Liver (tissue), 9 donors: ENCODE data around the gene DNAJB4. TPM values are rescaled to one million over a fixed set of nuclear protein-coding genes. Genes with fewer than 3 reads are reported as not detected.

Experiments
- DNase-seq: peaks from one replicate; pipeline ENCODE4 v3.0.0-alpha.2; 2017; ENCODE audit warnings: low spot score
- H3K27ac ChIP-seq, 2 donors: one replicate each; pipeline ENCODE4 v1.7.0; 2013; ENCODE audit warnings: inconsistent platforms in 2 of 2, low read length in 2 of 2, control low read depth in 1 of 2, low read depth in 1 of 2, mild to moderate bottlenecking in 1 of 2
- H3K27me3 ChIP-seq, 4 donors: one replicate each; pipeline versions ENCODE4 v1.6.1 to v1.7.0; 2013; ENCODE audit warnings: low read length in 3 of 4, inconsistent platforms in 1 of 4, mild to moderate bottlenecking in 1 of 4, moderate library complexity in 1 of 4; ENCODE audit not compliant: control insufficient read depth in 4 of 4, insufficient read depth in 4 of 4
- H3K36me3 ChIP-seq, 4 donors: one replicate each; pipeline versions ENCODE4 v1.6.1 to v1.7.0; 2013; ENCODE audit warnings: low read length in 3 of 4, mild to moderate bottlenecking in 3 of 4, low read depth in 1 of 4, moderate library complexity in 1 of 4; ENCODE audit not compliant: control insufficient read depth in 4 of 4, insufficient read depth in 3 of 4
- H3K4me1 ChIP-seq, 4 donors: one replicate each; pipeline versions ENCODE4 v1.6.1 to v1.7.0; 2013; ENCODE audit warnings: low read length in 3 of 4, mild to moderate bottlenecking in 3 of 4, moderate library complexity in 1 of 4; ENCODE audit not compliant: control insufficient read depth in 4 of 4, insufficient read depth in 4 of 4
- H3K4me3 ChIP-seq, 3 donors: one replicate each; pipeline versions ENCODE4 v1.6.1 to v1.7.0; 2013; ENCODE audit warnings: low read length in 3 of 3, control low read depth in 1 of 3, low read depth in 1 of 3, mild to moderate bottlenecking in 1 of 3
- H3K9ac ChIP-seq, 2 donors: one replicate each; pipeline ENCODE4 v1.7.0; 2013; ENCODE audit warnings: low read length in 2 of 2, mild to moderate bottlenecking in 2 of 2, moderate library complexity in 2 of 2, control low read depth in 1 of 2, low read depth in 1 of 2
- H3K9me3 ChIP-seq, 4 donors: one replicate each; pipeline versions ENCODE4 v1.6.1 to v1.7.0; 2013; ENCODE audit warnings: low read length in 3 of 4; ENCODE audit not compliant: control insufficient read depth in 4 of 4
- CTCF ChIP-seq: fragments of 150-350 bp; IDR thresholded peaks from 2 replicates; pipeline ENCODE4 v1.5.1; 2017; ENCODE audit warnings: improper control_type of control experiment, low read depth, low read length; ENCODE audit not compliant: missing input control
- EGR1 ChIP-seq, 2 donors: IDR thresholded peaks; 2 replicates each; pipeline ENCODE4 v1.6.1; 2016 to 2018; ENCODE audit warnings: antibody characterized with exemption in 2 of 2, low read depth in 2 of 2
- FOXA2 ChIP-seq: IDR thresholded peaks from 2 replicates; pipeline ENCODE4 v1.6.1; 2016; ENCODE audit warnings: antibody characterized with exemption
- GABPA ChIP-seq, 2 donors: IDR thresholded peaks in 1 of 2; conservative IDR thresholded peaks in 1 of 2; 2 replicates each; pipeline ENCODE4 v1.6.1; 2016; ENCODE audit warnings: antibody characterized with exemption in 2 of 2, mild to moderate bottlenecking in 1 of 2, moderate library complexity in 1 of 2
- HNF4A ChIP-seq, 2 donors: conservative IDR thresholded peaks; 2 replicates each; pipeline ENCODE4 v1.6.1; 2016; ENCODE audit warnings: antibody characterized with exemption in 2 of 2, mild to moderate bottlenecking in 2 of 2
- HNF4G ChIP-seq: IDR thresholded peaks from 2 replicates; pipeline ENCODE4 v1.6.1; 2016; ENCODE audit warnings: antibody characterized with exemption
- JUND ChIP-seq, 2 donors: IDR thresholded peaks; 2 replicates each; pipeline ENCODE4 v1.6.1; 2016; ENCODE audit warnings: antibody characterized with exemption in 2 of 2
- MAX ChIP-seq: IDR thresholded peaks from 2 replicates; pipeline ENCODE4 v1.6.1; 2016; ENCODE audit warnings: antibody characterized with exemption
- NR2F2 ChIP-seq: IDR thresholded peaks from 2 replicates; pipeline ENCODE4 v1.6.1; 2016; ENCODE audit warnings: antibody characterized with exemption
- RAD21 ChIP-seq, 2 donors: IDR thresholded peaks; 2 replicates each; pipeline ENCODE4 v1.6.1; 2016; ENCODE audit warnings: antibody characterized with exemption in 2 of 2, mild to moderate bottlenecking in 2 of 2
- REST ChIP-seq: IDR thresholded peaks from 2 replicates; pipeline ENCODE4 v1.6.1; 2016; ENCODE audit warnings: antibody characterized with exemption, mild to moderate bottlenecking
- RXRA ChIP-seq, 2 donors: IDR thresholded peaks; 2 replicates each; pipeline ENCODE4 v1.6.1; 2017 to 2018; ENCODE audit warnings: antibody characterized with exemption in 2 of 2, mild to moderate bottlenecking in 1 of 2
- SP1 ChIP-seq: IDR thresholded peaks from 2 replicates; pipeline ENCODE4 v1.6.1; 2018; ENCODE audit warnings: antibody characterized with exemption, mild to moderate bottlenecking
- TAF1 ChIP-seq: conservative IDR thresholded peaks from 2 replicates; pipeline ENCODE4 v1.6.1; 2016; ENCODE audit warnings: antibody characterized with exemption, mild to moderate bottlenecking
- YY1 ChIP-seq: IDR thresholded peaks from 2 replicates; pipeline ENCODE4 v1.6.1; 2016; ENCODE audit warnings: antibody characterized with exemption, mild to moderate bottlenecking
- ZBTB33 ChIP-seq: IDR thresholded peaks from 2 replicates; pipeline ENCODE4 v1.6.1; 2016; ENCODE audit warnings: antibody characterized with exemption
- WGBS: extraction: QIAGEN DNeasy Blood & Tissue Kit; methylation state at CpG from one replicate; pipeline ENCODE4 v1.1.7; 2013; 5-methylcytosine and 5-hydroxymethylcytosine counted together
- polyA plus RNA-seq, 2 donors: library from polyadenylated mRNA; stranded (reverse) in 1 of 2; unstranded in 1 of 2; fragments of 200-250 nt in 1 of 2; fragments of >200 nt in 1 of 2; fragmentation: Nextera tagmentation in 1 of 2; extraction: Ambion mirVana in 1 of 2; gene quantifications; one replicate each; pipeline versions ENCODE4 v1.2.1 to v1.2.3, GENCODE V29; 2013 to 2015
- total RNA-seq, 2 donors: library from RNA; depleted of rRNA; stranded (reverse); fragments of >200 nt; gene quantifications; one replicate each; pipeline ENCODE4 v1.2.3, GENCODE V29; 2014
- TF ChIP-seq, protein P1 (sequence below): IDR thresholded peaks from 2 replicates; pipeline ENCODE4 v1.6.1; 2016; ENCODE audit warnings: antibody characterized with exemption
- donor health status: healthy.
- donor health status: healthy.
- donor health status: healthy.
- donor health status: healthy.
- donor health status: healthy.

Gene DNAJB4
- total and polyA plus RNA-seq, 4 donors, result 5.7 to 21.6 (median 10.0) TPM

DNA sequence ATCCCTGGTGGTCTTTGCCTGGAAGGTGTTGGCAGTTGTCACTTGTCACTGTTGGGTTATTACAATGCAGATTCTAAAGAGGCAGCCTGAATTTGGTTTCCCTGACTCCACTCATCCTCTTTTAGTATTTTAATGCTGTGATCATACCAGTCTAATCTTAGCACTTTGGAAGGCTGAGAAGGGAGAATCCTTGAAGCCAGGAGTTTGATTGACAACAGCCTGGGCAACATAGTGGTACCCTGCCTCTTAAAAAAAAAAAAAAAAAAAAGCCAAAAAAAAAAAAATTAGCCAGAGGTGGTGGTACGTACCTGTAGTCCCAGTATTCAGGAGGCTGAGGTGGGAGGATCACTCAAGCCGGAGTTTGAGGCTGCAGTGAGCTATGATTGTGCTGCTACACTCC is 48.8 kb downstream of the DNAJB4 start:
- Histone ChIP-seq H3K36me3 (no peaks in the 10 kb centered on the region), H3K27ac (peak overlapping the region in 1 of 2 donors; percentile 38), H3K4me3 (no peak overlapping the region), H3K9me3 (no peaks in the 10 kb centered on the region), H3K27me3 (no peaks in the 10 kb centered on the region), H3K9ac (no peak overlapping the region), H3K4me1 (peaks cover 2 to 27% (median 14%) of the 10 kb centered on the region in 4 donors)
- TF ChIP-seq CTCF, result no peak
- no peak for TF ChIP-seq YY1
- TF ChIP-seq, protein P1, sequence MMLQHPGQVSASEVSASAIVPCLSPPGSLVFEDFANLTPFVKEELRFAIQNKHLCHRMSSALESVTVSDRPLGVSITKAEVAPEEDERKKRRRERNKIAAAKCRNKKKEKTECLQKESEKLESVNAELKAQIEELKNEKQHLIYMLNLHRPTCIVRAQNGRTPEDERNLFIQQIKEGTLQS, result no peak
- TF ChIP-seq RAD21 (IDR thresholded peaks at IDR 0.05), result no peak
- no peak for TF ChIP-seq MAX
- no peak for TF ChIP-seq FOXA2
- TF ChIP-seq HNF4G, result no peak
- no peak for TF ChIP-seq EGR1 (IDR thresholded peaks at IDR 0.05; ENCODE audit: low read depth in 2 of 2)
- no peak for TF ChIP-seq ZBTB33
- no peak for TF ChIP-seq TAF1
- TF ChIP-seq SP1, result no peak
- TF ChIP-seq GABPA (IDR thresholded peaks at IDR 0.05 in 1 of 2, conservative IDR thresholded peaks at IDR 0.05 in 1 of 2), result no peak
- no peak for TF ChIP-seq HNF4A (conservative IDR thresholded peaks at IDR 0.05)
- TF ChIP-seq REST, result no peak
- no peak for TF ChIP-seq NR2F2
- no peak for TF ChIP-seq JUND (IDR thresholded peaks at IDR 0.05)
- no peak for TF ChIP-seq RXRA (IDR thresholded peaks at IDR 0.05)
- WGBS, result 97% methylated on average over 2 of the region's 2 CpGs
- DNase-seq, result no peak

DNA sequence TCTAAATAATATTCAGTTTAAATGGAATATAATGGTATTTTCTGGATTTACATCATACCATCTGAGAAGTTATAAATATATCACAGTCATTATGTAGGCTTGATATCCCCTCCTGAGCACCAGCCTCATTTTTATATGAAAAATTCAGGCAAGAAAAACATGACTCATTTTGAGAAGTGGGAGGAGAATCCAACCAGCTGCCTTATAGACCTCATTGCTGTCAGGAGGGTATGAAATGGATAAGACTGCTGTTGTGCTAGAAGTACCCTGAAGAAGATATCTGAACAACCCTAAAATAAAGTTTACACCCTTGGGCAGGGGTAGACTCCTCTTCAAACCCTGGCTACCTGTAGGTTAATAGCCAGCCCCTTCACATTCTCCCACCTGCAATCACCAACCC is 49.8 kb downstream of the DNAJB4 start:
- no peaks in the 10 kb centered on the region for H3K27me3 ChIP-seq
- H3K27ac ChIP-seq, result no peak overlapping the region
- no peaks in the 10 kb centered on the region for H3K9me3 ChIP-seq
- H3K36me3 ChIP-seq, result no peaks in the 10 kb centered on the region
- DNase-seq, result no peak
- H3K4me1 ChIP-seq, result peaks cover 2 to 27% (median 14%) of the 10 kb centered on the region in 4 donors
- no peak overlapping the region for H3K4me3 ChIP-seq
- no peak overlapping the region for H3K9ac ChIP-seq
- no peak for TF ChIP-seq RAD21 (IDR thresholded peaks at IDR 0.05)
- TF ChIP-seq ZBTB33, result no peak
- TF ChIP-seq, protein P1, result no peak
- TF ChIP-seq FOXA2, result no peak
- TF ChIP-seq GABPA (IDR thresholded peaks at IDR 0.05 in 1 of 2, conservative IDR thresholded peaks at IDR 0.05 in 1 of 2), result no peak
- TF ChIP-seq SP1, result no peak
- TF ChIP-seq CTCF, result no peak
- TF ChIP-seq MAX, result no peak
- TF ChIP-seq JUND (IDR thresholded peaks at IDR 0.05), result no peak
